Choroid plexus epithelial cell (primary cell): ENCODE data around the gene DOCK2.

Source experiments
- DNase-seq: peaks from one replicate; pipeline ENCODE4 v3.0.0-alpha.2; 2010; ENCODE audit warnings: low read depth
- H3K4me3 ChIP-seq: 2 replicates; pipeline ENCODE4 v1.5.1; 2011; ENCODE audit warnings: low read depth, mild to moderate bottlenecking, control low read depth, low read length, moderate library complexity
- TF ChIP-seq, protein P1 (sequence below): conservative IDR thresholded peaks from 2 replicates; pipeline ENCODE4 v1.5.1; 2011; ENCODE audit warnings: low read depth, mild to moderate bottlenecking, control low read depth, inconsistent platforms, low read length, moderate library complexity

DOCK2 gene

DNA sequence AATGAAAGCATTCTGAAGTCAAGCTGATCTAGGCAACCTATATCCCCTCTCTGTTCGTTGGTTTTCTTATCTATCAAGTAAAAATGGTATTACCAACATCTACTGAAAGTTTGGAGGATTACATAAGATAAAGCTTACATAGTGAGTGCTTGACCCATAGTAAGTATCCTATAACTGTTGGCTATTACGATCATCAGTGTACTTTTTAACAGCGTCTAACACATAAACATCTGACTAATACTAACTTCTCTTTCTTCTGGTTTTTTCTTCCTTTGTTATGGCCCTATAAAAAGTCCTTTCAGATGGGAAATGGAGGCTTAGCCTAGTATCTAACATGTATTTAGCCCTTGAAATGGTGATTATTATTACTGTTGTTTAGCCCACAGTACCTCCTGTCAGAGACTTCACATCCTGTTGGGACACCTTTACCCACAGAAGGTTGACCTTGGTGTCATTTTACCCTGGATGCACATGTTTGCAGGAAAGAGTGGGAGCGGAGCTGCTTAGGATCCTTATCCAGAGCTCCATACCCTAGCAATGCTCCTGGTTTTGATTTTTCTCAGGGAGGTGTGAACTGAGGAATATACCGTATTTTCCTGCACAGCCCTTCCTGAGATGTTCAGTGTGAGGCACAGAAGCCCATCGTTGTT, 337.2 kb downstream of the DOCK2 start:
- H3K4me3 ChIP-seq, result no peak overlapping the region
- TF ChIP-seq, protein P1, sequence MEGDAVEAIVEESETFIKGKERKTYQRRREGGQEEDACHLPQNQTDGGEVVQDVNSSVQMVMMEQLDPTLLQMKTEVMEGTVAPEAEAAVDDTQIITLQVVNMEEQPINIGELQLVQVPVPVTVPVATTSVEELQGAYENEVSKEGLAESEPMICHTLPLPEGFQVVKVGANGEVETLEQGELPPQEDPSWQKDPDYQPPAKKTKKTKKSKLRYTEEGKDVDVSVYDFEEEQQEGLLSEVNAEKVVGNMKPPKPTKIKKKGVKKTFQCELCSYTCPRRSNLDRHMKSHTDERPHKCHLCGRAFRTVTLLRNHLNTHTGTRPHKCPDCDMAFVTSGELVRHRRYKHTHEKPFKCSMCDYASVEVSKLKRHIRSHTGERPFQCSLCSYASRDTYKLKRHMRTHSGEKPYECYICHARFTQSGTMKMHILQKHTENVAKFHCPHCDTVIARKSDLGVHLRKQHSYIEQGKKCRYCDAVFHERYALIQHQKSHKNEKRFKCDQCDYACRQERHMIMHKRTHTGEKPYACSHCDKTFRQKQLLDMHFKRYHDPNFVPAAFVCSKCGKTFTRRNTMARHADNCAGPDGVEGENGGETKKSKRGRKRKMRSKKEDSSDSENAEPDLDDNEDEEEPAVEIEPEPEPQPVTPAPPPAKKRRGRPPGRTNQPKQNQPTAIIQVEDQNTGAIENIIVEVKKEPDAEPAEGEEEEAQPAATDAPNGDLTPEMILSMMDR, result no peak

DNA sequence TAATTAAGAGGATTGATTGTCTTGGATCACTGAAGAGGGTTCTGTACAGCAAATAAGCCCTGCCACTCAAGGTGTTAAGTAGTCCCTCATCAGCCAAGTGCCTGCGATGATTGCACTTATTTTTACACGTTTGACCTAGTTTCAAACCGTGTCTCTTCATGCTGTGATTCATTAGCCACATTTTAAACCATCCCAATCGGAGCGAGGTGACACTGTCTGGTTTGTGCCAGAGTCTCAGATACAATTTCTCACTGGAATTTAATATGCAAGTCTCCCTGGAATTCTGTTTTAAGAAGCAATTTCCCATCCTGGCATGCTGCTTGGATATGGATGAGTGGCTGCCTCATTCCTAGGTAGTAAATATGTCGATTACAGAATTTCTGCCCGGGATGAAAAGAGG, 341.6 kb downstream of the DOCK2 start:
- DNase-seq, result no peak
- TF ChIP-seq, protein P1, result no peak
- peak overlapping the region; percentile 64 for H3K4me3 ChIP-seq

More for the DNA sequence above, 337.2 kb downstream of the DOCK2 start:
- DNase-seq, result no peak

DNA sequence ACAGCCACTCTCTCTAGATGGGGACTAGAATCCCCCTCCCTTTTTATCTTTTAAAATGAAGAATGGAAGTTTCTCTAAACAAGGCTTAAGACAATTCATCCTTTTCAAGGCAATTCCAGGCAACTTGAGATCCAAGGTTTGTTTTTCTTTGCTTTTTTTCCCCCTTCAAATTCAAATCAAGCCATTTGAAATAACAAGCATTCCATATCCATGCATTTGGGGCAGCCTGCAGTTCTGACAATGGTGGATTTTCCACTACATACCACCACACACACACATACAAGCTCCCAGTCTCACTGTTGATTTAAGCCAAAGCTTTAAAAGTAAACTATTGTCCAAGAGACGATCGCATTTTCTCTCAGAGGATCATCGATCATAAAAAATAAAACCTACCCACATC, 342.8 kb downstream of the DOCK2 start:
- peak; percentile 35 for DNase-seq
- TF ChIP-seq, protein P1, result no peak
- H3K4me3 ChIP-seq, result peak overlapping the region; percentile 64

DNA sequence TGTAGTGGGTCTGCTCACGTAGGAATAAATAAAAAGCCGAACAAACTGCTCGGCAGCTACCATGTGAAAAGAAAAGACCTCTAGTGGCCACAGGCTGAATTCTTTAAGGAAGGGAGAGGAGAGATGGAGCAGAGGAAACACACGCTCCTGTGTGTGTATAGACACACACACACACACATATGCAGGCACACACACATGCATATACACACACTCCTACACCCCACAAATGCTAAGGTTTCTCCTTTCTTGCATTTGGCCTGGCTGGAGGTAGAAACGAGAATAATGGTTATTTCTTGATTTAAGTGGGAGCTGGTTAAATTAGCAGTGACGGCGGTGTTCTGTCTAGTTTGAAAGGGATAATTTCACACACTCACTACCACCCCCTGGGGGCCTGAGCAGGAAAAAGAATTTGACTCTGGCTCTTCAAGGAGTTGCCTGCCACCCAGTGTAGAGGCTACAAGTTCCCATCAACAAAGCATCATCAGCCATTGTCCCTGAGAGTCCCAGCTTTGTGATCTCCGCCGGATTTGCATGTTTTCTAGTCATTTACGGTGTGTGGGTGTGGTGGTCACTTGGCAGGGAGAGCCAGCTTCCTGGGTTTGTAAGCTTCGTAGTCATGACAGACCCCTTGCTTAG, 343.5 kb downstream of the DOCK2 start, which contains the start of gene INSYN2B:
Gene INSYN2B, minus strand, starts transcription at position 78 of the 636 bp plus-strand sequence. CDS start 96,597 bp downstream, outside the sequence.
- peak within 1 kb of the TSS; percentile 64 for H3K4me3 ChIP-seq
- TF ChIP-seq, protein P1, result peak; percentile 80
- peak; percentile 94 for DNase-seq

DNA sequence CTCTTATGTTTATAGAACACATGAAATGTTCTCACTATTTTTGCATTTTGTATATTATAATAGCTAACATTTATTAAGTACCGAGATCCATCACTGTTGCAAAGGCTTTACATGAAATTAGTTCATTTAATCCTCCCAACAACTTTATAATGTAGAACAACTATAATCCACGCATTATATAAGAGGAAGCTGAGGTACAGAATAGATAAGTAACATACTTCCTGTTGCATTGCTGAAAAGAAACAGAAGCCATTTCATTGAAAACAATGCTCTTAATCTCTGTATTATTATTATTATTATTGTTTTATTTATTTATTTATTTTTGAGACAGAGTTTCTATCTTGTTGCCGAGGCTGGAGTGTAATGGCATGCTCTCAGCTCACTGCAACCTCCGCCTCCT, 351.1 kb downstream of the DOCK2 start:
- H3K4me3 ChIP-seq, result no peak overlapping the region
- TF ChIP-seq, protein P1, result no peak
- DNase-seq, result no peak

DNA sequence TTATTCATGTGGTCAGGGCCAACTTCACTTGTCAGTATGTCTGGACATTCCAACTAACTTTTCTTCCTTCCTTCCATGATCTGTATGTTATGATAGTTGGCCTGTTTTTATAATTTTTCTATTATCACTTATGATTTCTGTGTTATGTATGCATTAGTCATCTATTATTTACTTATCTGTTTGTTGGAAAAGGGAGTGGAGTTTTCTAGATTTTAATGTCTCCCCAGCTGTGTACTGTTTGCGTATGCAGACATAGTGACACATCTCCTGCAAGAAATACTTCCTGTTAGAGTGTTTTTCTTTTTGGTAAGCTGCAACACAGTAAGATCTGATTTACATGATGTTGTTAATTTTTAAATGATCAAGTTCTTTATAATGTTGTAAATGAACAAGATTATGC, 351.9 kb downstream of the DOCK2 start:
- TF ChIP-seq, protein P1, result no peak

More for the DNA sequence above, 351.9 kb downstream of the DOCK2 start:
- no peak overlapping the region for H3K4me3 ChIP-seq
- peak; percentile 32 for DNase-seq
